Keratinocyte (primary cell): ENCODE measurements around the gene IGF1R. TPM values are rescaled to one million over a fixed set of nuclear protein-coding genes. Genes with fewer than 3 reads are reported as not detected.
A peak's percentile ranks its signal among the peaks of the same experiment; 100 is the strongest.

Source experiments
- DNase-seq: peaks from one replicate; pipeline ENCODE4 v3.0.0-alpha.2; 2011; ENCODE audit warnings: low read depth, missing footprints, low spot score
- FAIRE-seq: peaks from 2 replicates; lab custom pipeline; 2011; peaks lifted over from hg19 to GRCh38; lab: Jason Lieb, UNC
- H2AFZ ChIP-seq: 2 replicates; pipeline ENCODE4 v1.6.0; 2012; ENCODE audit warnings: low read length, control low read depth, inconsistent platforms; ENCODE audit not compliant: control insufficient read depth
- H3K27ac ChIP-seq: 2 replicates; pipeline ENCODE4 v1.5.1; 2011; ENCODE audit warnings: low read length; ENCODE audit not compliant: control insufficient read depth, insufficient read depth
- H3K27me3 ChIP-seq: 3 replicates; pipeline ENCODE4 v1.6.0; 2011; ENCODE audit warnings: low read length; ENCODE audit not compliant: control insufficient read depth, insufficient read depth; ENCODE audit errors: extremely low read depth
- H3K36me3 ChIP-seq, 2 experiments: 2 replicates in 1 of 2; 3 replicates in 1 of 2; pipeline ENCODE4 v1.5.1; 2011; ENCODE audit warnings: low read length in 2 of 2, mild to moderate bottlenecking in 1 of 2; ENCODE audit not compliant: control insufficient read depth in 2 of 2, insufficient read depth in 2 of 2; ENCODE audit errors: extremely low read depth in 1 of 2
- H3K4me1 ChIP-seq: 3 replicates; pipeline ENCODE4 v1.5.1; 2011; ENCODE audit warnings: low read length; ENCODE audit not compliant: control insufficient read depth, insufficient read depth; ENCODE audit errors: extremely low read depth
- H3K4me2 ChIP-seq: 3 replicates; pipeline ENCODE4 v1.6.0; 2011; ENCODE audit warnings: low read depth, low read length; ENCODE audit not compliant: control insufficient read depth, insufficient read depth; ENCODE audit errors: extremely low read depth
- H3K4me3 ChIP-seq, 3 experiments: fragments of 200-600 bp in 1 of 3; sonication (generic) in 1 of 3; 2 replicates in 2 of 3; 3 replicates in 1 of 3; pipeline ENCODE4 v1.5.1; 2011 to 2016; ENCODE audit warnings: low read length in 3 of 3, mild to moderate bottlenecking in 3 of 3, control low read depth in 2 of 3, inconsistent platforms in 1 of 3, low read depth in 1 of 3, mixed read lengths in 1 of 3, mixed run types in 1 of 3, moderate library complexity in 1 of 3; ENCODE audit not compliant: control insufficient read depth in 2 of 3, insufficient read depth in 2 of 3; ENCODE audit errors: extremely low read depth in 1 of 3
- H3K79me2 ChIP-seq: 2 replicates; pipeline ENCODE4 v1.6.0; 2012; ENCODE audit warnings: low read length; ENCODE audit not compliant: control insufficient read depth, insufficient read depth
- H3K9ac ChIP-seq: 3 replicates; pipeline ENCODE4 v1.6.0; 2011; ENCODE audit warnings: low read length; ENCODE audit not compliant: control insufficient read depth, insufficient read depth; ENCODE audit errors: extremely low read depth
- H3K9me1 ChIP-seq: 3 replicates; pipeline ENCODE4 v1.6.0; 2011; ENCODE audit warnings: low read length; ENCODE audit not compliant: control insufficient read depth, insufficient read depth; ENCODE audit errors: extremely low read depth
- H3K9me3 ChIP-seq: 2 replicates; pipeline ENCODE4 v1.5.1; 2012; ENCODE audit warnings: low read depth, low read length; ENCODE audit not compliant: control insufficient read depth
- H4K20me1 ChIP-seq: 3 replicates; pipeline ENCODE4 v1.6.0; 2011; ENCODE audit warnings: low read length; ENCODE audit not compliant: control insufficient read depth, insufficient read depth; ENCODE audit errors: extremely low read depth
- EZH2 ChIP-seq: IDR thresholded peaks from one replicate; pipeline ENCODE4 v1.6.1; 2012; ENCODE audit warnings: inconsistent platforms, mild to moderate bottlenecking, low read length, moderate library complexity
- dilution Hi-C: fragments of 300-500 bp; cut with MboI; formaldehyde crosslinking; loops from one replicate; pipeline ENCODE4 v1.7.0; 2020; ENCODE audit warnings: low sequenced_read_pairs; ENCODE audit not compliant: extremely low pct_ligation_motif_present
- polyA minus RNA-seq, 3 experiments: library from RNA; depleted of rRNA, polyadenylated mRNA; stranded (reverse); fragments of >200 nt; gene quantifications; 1 replicate in 1 of 3; 2 replicates in 1 of 3; 3 replicates in 1 of 3; pipeline ENCODE4 v1.2.3, GENCODE V29; 2011
- polyA plus RNA-seq, 5 experiments: library from polyadenylated mRNA; depleted of rRNA in 3 of 5; stranded (reverse) in 3 of 5; stranded (forward) in 1 of 5; unstranded in 1 of 5; fragments of >200 nt; gene quantifications; 1 replicate in 1 of 5; 2 replicates in 3 of 5; 3 replicates in 1 of 5; pipeline versions ENCODE4 v1.2.1 to v1.2.3, GENCODE V29; 2011 to 2012; ENCODE audit warnings: missing spikeins in 2 of 5, low read depth in 1 of 5, low replicate concordance in 1 of 5
- TF ChIP-seq, protein P1 (sequence below), 3 experiments: IDR thresholded peaks in 1 of 3; conservative IDR thresholded peaks in 1 of 3; optimal IDR thresholded peaks in 1 of 3; 2 replicates in 2 of 3; 3 replicates in 1 of 3; pipeline versions ENCODE3 to v1.5.1; 2011; ENCODE audit warnings: low read length in 3 of 3, mild to moderate bottlenecking in 3 of 3, moderate library complexity in 2 of 3, control low read depth in 1 of 3, inconsistent platforms in 1 of 3; ENCODE audit not compliant: insufficient read depth in 2 of 3; ENCODE audit errors: extremely low read depth in 1 of 3

The IGF1R gene
- polyA plus RNA-seq (13.3 to 30.0 TPM (median 14.5 TPM) in 3 replicates), polyA minus RNA-seq (90.6 to 247 TPM (median 137 TPM) in 3 replicates)
- polyA plus RNA-seq (2011; ENCODE audit: low read depth) = 11.4 TPM
- 11.8 and 16.3 TPM in 2 replicates for polyA plus RNA-seq (2011; cell fraction: cytosol; rRNA removed)
- polyA plus RNA-seq (2011; cell fraction: nucleus; rRNA removed) = 128 and 154 TPM in 2 replicates
- polyA plus RNA-seq (2012; ENCODE audit: low replicate concordance) = 16.4 and 36.9 TPM in 2 replicates
- 58.3 TPM for polyA minus RNA-seq (2011; cell fraction: cytosol; rRNA and poly(A)+ RNA removed)
- 247 and 446 TPM in 2 replicates for polyA minus RNA-seq (2011; cell fraction: nucleus; rRNA and poly(A)+ RNA removed)

GRCh38 chr15:98647774-98648653 is at the start of gene IGF1R:
Gene IGF1R, plus strand, starts transcription at chr15:98648539. Its CDS starts 1,043 bp downstream, at chr15:98649582.
- no peak for FAIRE-seq
- Histone ChIP-seq H3K4me2 (peak within 1 kb of the TSS; percentile 91), H2AFZ (peak within 1 kb of the TSS; percentile 82), H3K9me3 (no peaks in the 10 kb centered on the region), H3K36me3 (no peaks in the 10 kb centered on the region), H3K4me3 (peak within 1 kb of the TSS; percentile 88 to 96 (median 91)), H4K20me1 (no peaks in the 10 kb centered on the region), H3K4me1 (peaks cover 13% of the 10 kb centered on the region), H3K27ac (peak within 1 kb of the TSS; percentile 86), H3K9me1 (no peaks in the 10 kb centered on the region), H3K79me2 (peaks cover 42% of the 10 kb centered on the region), H3K27me3 (peaks cover 5% of the 10 kb centered on the region), H3K9ac (peak within 1 kb of the TSS; percentile 96)
- no peak for DNase-seq
- no peak for TF ChIP-seq EZH2
- TF ChIP-seq, protein P1, sequence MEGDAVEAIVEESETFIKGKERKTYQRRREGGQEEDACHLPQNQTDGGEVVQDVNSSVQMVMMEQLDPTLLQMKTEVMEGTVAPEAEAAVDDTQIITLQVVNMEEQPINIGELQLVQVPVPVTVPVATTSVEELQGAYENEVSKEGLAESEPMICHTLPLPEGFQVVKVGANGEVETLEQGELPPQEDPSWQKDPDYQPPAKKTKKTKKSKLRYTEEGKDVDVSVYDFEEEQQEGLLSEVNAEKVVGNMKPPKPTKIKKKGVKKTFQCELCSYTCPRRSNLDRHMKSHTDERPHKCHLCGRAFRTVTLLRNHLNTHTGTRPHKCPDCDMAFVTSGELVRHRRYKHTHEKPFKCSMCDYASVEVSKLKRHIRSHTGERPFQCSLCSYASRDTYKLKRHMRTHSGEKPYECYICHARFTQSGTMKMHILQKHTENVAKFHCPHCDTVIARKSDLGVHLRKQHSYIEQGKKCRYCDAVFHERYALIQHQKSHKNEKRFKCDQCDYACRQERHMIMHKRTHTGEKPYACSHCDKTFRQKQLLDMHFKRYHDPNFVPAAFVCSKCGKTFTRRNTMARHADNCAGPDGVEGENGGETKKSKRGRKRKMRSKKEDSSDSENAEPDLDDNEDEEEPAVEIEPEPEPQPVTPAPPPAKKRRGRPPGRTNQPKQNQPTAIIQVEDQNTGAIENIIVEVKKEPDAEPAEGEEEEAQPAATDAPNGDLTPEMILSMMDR (optimal IDR thresholded peaks at IDR 0.05 in 1 of 3, IDR thresholded peaks at IDR 0.05 in 1 of 3, conservative IDR thresholded peaks at IDR 0.05 in 1 of 3; ENCODE audit: extremely low read depth in 1 of 3, insufficient read depth in 2 of 3, low read length in 3 of 3) = no peak
- dilution Hi-C loops = no loop called here

DNA sequence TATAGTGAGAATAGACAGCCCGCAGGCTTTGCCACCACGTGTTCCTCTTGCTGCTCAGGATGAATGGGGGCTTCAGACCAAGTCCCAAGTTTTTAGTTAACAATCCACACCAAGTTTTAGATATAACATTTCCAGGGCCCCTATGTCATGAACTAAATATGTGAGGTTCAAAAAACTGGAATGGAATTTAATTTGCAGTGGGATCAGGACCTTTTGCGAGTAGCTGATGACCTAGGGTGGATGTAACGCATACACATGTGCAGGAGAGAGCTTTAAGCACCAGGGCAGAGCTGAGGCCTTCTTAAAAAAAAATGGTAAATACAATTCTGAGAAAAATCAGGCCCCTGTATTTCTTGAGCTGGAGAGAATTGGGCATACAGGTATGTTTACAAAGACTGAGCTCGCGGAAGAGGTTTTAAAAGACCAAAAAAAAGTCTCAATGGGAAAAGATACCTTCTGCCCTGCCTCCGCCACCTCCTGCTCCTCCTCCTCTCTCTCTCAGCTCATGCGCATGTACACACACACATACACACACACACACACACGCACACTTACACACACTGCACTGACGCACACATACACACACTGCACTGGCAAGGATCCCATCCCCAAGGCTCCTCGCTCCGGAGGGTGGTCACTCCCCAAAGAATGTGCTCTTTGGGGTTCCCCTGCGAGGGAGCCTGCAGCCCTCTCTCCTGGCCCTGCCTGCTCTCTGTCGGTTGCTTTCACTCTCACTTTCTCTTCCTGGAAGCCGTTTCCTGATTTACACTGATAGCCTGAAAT is 48.2 kb upstream of the IGF1R start:
- Histone ChIP-seq H3K4me3 (peak overlapping the region; percentile 6 to 61 (median 50)), H4K20me1 (no peaks in the 10 kb centered on the region), H3K9ac (peak overlapping the region; percentile 49), H3K27me3 (no peaks in the 10 kb centered on the region), H2AFZ (peak overlapping the region; percentile 80), H3K9me1 (no peaks in the 10 kb centered on the region), H3K9me3 (no peaks in the 10 kb centered on the region), H3K4me2 (peak overlapping the region; percentile 72), H3K79me2 (no peaks in the 10 kb centered on the region), H3K4me1 (peaks cover 10% of the 10 kb centered on the region), H3K36me3 (no peaks in the 10 kb centered on the region), H3K27ac (peak overlapping the region; percentile 11)
- DNase-seq = no peak
- no peak for FAIRE-seq
- dilution Hi-C loops = no loop called here
- TF ChIP-seq, protein P1 (optimal IDR thresholded peaks at IDR 0.05 in 1 of 3, IDR thresholded peaks at IDR 0.05 in 1 of 3, conservative IDR thresholded peaks at IDR 0.05 in 1 of 3; ENCODE audit: extremely low read depth in 1 of 3, insufficient read depth in 2 of 3, low read length in 3 of 3) = no peak
